GM21786 (cell line): ENCODE results near the gene CCN5.

Experiments used
- ATAC-seq: cut with Tn5 transposase; IDR thresholded peaks from one replicate; pipeline ENCODE4 v1.9.1; 2021; ENCODE audit not compliant: unreplicated experiment

The CCN5 gene

GRCh38 chr20:44715499-44716308, 535 bp downstream of the CCN5 start:
- ATAC-seq = no peak

GRCh38 chr20:44716309-44717106, 1.3 kb downstream of the CCN5 start:
- ATAC-seq = no peak

DNA sequence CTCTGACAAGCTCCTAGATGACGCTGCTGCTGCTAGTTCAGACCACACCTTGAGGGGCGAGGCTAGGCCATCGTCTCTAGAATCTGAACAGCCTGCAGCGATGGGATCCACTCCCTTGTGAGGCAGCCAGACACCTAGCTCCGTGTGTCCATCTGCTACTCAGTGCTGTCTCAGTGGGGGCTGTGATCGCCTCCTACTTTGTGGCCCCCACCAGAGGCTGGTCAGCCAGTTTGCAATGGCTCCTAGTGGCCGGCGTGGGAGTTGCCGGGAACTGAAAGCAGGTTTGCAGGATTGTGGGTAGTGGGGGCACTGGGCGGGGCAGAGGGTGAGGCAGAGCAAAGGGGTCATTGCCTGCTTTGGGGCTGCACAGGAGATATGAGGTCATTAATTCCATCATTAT, 2.8 kb downstream of the CCN5 start:
- ATAC-seq = no peak

DNA sequence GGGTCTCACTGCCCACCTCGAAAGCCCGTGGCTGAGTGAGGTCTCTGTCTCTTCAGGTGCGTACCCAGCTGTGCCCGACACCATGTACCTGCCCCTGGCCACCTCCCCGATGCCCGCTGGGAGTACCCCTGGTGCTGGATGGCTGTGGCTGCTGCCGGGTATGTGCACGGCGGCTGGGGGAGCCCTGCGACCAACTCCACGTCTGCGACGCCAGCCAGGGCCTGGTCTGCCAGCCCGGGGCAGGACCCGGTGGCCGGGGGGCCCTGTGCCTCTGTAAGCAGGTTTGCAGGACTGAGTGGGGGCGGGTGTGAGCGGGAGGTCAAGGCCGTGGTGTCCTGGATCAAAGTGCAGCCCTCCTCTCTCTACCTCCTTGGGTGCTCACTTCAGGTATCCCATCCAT, 4.7 kb downstream of the CCN5 start:
- ATAC-seq = no peak

GRCh38 chr20:44720621-44720996, 5.4 kb downstream of the CCN5 start:
- ATAC-seq = no peak

DNA sequence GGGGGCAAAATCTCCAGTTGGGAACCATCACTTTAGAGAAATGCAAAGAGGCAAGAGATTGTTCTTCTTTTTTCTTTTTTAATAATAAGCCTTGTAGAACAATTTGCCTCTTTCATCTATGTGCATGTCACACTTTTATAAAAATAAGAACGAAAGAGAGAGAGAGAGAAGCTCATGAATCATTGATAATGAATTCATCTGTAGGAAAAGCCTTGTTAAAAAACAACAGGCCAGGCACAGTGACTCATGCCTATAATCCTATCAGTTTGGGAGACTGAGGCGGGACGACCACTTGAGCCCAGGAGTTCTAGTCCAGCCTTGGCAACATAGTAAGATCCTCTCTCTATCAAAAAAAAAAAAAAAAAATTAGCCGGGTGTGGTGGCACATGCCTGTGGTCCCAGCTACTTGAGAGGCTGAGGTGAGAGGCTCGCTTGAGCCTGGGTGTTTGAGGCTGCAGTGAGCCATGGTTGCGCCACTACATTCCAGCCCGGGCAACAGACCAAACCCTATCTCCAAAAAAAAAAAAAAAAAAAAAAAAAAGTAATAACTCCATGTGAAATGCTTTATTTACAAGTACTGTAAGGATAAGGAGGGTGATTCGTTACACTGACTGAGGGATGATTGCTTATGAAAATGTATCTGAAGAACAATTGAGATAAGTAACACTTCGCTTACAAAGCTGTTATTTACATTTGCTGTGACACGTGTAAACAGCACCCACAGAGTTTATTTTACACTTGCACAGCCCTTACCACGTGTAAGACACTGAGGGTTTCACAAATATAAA, 6.0 kb downstream of the CCN5 start:
- no peak for ATAC-seq

DNA sequence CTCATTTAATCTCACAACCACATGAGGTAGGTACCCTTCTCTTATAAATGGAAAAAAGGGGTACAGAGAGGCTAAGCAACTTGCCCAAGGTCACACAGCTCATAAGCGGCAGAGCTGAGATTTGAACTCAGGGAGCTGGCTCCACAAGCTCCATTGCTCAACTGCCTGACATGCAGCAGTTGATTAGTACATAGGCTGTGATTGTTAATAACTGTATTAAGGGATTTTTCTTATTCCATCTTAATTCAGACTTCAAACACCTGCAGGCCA, 6.6 kb downstream of the CCN5 start:
- no peak for ATAC-seq

GRCh38 chr20:44722990-44723389, 7.8 kb downstream of the CCN5 start:
- no peak for ATAC-seq

GRCh38 chr20:44723391-44723790, 8.2 kb downstream of the CCN5 start:
- ATAC-seq = no peak

- no peak for ATAC-seq
These were observed 8.7 kb downstream of the CCN5 start for GRCh38 chr20:44723798-44724362.

- ATAC-seq = no peak
These were observed 9.4 kb downstream of the CCN5 start for GRCh38 chr20:44724423-44725091.

- no peak for ATAC-seq
These were observed 10.7 kb downstream of the CCN5 start for GRCh38 chr20:44725837-44726236.

GRCh38 chr20:44727039-44727438, 11.9 kb downstream of the CCN5 start:
- ATAC-seq = no peak

GRCh38 chr20:44727651-44728050, 12.5 kb downstream of the CCN5 start:
- ATAC-seq = no peak

DNA sequence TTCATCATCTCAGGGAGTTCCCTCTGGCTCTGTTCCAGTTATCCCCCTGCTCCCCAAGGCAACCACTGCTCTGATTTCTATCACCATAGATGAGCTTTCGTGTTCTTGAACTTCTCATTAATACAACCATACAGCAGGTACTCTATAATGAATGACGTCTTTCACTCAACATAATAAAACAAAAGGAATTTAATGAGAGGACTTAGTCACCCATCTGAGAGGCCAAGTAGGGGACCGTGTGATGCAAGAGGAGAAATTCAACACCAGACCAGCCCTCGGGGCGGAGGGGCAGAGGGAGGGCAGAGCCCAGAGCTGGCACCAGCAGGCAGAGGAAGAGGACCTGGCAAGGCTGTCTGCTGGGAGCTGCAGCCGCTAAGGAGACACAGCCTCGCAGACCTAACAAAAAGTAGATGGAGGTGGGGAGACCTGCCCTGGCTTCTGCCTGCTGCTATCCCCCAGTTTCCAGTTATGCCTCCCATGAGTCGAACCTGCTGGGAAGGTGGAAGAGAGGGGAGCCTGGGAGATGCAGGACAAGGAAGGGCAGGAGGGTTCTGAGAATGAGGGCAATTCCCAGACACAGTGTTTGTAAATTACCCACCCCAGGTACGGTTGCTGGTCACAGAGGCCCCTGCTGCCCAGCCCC, 13.8 kb downstream of the CCN5 start:
- no peak for ATAC-seq

DNA sequence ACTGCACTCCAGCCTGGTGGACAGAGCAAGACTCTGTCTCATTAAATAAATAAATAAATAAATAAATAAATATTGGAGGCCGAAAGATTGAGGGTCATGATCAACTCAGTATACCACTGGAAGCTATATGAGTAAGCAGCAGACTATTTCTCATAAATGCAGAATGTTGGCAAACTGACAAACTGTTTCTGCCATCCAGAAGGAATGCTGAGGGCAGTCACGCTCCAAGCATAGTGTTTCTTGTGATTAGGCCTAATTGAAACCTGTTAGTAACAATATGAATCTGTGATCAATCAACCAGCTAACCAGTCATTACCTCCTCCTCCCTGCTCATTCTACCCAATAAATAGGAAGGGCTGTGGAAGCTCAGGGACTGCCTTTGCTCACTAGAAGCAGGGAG, 15.3 kb downstream of the CCN5 start:
- ATAC-seq = no peak

DNA sequence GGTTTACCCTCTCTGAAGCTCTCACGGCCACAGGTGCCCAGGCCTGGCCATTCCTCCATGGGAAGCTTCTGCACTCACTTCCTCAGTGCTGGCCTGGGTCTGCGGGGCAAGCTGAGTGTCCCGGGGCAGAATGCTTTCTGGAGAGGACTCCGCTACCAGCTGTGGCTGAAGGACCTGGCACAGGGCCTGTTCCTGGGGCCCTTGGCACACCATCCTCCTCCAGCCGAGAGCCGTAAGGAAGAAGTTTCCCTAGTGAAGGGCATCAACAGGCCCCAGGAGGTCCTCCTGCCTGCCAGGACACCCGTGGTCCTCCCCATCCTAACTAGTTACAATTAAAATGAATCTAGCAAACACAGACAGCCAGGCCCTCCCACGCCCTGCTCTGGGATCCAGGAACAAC, 16.5 kb downstream of the CCN5 start:
- no peak for ATAC-seq

- no peak for ATAC-seq
These were observed 17.2 kb downstream of the CCN5 start for GRCh38 chr20:44732327-44732726.

DNA sequence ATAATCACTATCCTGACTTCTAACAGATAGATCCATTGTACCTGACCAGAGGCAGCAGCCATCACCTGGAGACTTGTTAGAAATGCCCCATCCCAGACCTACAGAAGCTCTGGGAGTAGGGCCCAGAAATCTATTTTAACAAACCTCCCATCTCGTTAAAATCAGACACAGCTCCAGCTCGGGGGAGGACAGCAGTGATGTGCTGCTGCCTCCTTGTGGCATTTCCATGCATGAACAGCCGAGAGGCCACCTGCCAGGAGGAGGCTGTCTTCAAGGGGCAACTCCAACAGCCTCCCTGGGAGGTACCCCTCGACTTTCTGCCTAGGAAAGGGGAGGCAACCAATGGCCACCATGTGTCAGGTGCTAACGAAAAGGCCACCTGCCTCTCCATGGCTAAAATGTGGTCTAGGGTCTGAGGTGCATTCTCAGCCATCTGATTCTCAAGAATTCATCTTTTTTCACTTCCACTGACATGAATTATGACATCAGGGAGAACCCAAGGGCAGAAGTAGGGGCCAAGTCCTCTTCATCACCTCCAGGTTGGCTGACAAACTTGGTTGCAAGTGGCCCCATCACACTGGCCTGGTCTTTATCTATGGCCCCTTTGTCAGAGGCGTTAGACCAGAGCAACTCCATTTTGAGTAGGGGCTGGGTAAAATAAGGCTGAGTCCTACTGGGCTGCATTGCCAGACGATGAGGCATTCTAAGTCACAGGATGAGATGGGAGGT, 18.3 kb downstream of the CCN5 start:
- no peak for ATAC-seq

GRCh38 chr20:44734938-44735337, 19.8 kb downstream of the CCN5 start:
- no peak for ATAC-seq
